ENCODE measurements around the gene CCL21. TPM values are rescaled to one million over a fixed set of nuclear protein-coding genes. Genes with fewer than 3 reads are reported as not detected.

CCL21 gene
- total and polyA plus RNA-seq, 12 donors, result 1.3 to 44.5 (median 17.9) TPM

- no peak for ATAC-seq
- 75 to 84% methylated on average over 2 of the region's 2 CpGs for WGBS, 2 donors
These were observed 16.4 kb downstream of the CCL21 start for GRCh38 chr9:34693560-34693959.

GRCh38 chr9:34691936-34692315 is 18.0 kb downstream of the CCL21 start:
- no peak for TF ChIP-seq CTCF (IDR thresholded peaks at IDR 0.05)
- H3K4me3 ChIP-seq, result no peak overlapping the region
- 83 to 92% methylated on average over 5 of the region's 5 CpGs for WGBS, 2 donors
- no peak for ATAC-seq
- H3K36me3 ChIP-seq, result no peaks in the 10 kb centered on the region
- no peaks in the 10 kb centered on the region for H3K27me3 ChIP-seq
- H3K9me3 ChIP-seq, result no peaks in the 10 kb centered on the region
- DNase-seq, result no peak
- intact Hi-C loops (cut with DNase I), result no loop called here
- H3K4me1 ChIP-seq, result peaks cover 0 to 28% (median 0%) of the 10 kb centered on the region in 9 donors
- no peak overlapping the region for H3K27ac ChIP-seq

More at GRCh38 chr9:34693560-34693959, 16.4 kb downstream of the CCL21 start:
- Histone ChIP-seq H3K36me3 (no peaks in the 10 kb centered on the region), H3K9me3 (no peaks in the 10 kb centered on the region), H3K4me1 (peaks cover 0 to 16% (median 0%) of the 10 kb centered on the region in 9 donors), H3K4me3 (no peak overlapping the region), H3K27ac (no peak overlapping the region), H3K27me3 (no peaks in the 10 kb centered on the region)
- intact Hi-C loops (cut with DNase I), result no loop called here
- TF ChIP-seq CTCF (IDR thresholded peaks at IDR 0.05), result no peak
- DNase-seq, result no peak

GRCh38 chr9:34690983-34691935 is 18.7 kb downstream of the CCL21 start, which contains the start of gene CCL19:
CCL19 (minus strand) TSS chr9:34691276; CDS start chr9:34691139, 137 bp downstream.
- DNase-seq, result no peak
- Histone ChIP-seq H3K4me3 (no peak within 1 kb of the TSS), H3K9me3 (no peaks in the 10 kb centered on the region), H3K36me3 (no peaks in the 10 kb centered on the region), H3K4me1 (peaks cover 0 to 34% (median 0%) of the 10 kb centered on the region in 9 donors), H3K27ac (no peak within 1 kb of the TSS), H3K27me3 (no peaks in the 10 kb centered on the region)
- intact Hi-C loops (cut with DNase I), result no loop called here
- TF ChIP-seq CTCF (IDR thresholded peaks at IDR 0.05), result no peak
- WGBS, 2 donors, result 71% methylated on average over 6 of the region's 6 CpGs
- peak in 1 of 8 donors; percentile 25 for ATAC-seq

GRCh38 chr9:34689512-34689911 is 20.4 kb downstream of the CCL21 start:
- H3K36me3 ChIP-seq, result no peaks in the 10 kb centered on the region
- H3K4me3 ChIP-seq, result no peak overlapping the region
- no peak overlapping the region for H3K27ac ChIP-seq
- WGBS, 2 donors, result 91 to 93% methylated on average over 8 of the region's 8 CpGs
- peaks cover 0 to 43% (median 0%) of the 10 kb centered on the region in 9 donors for H3K4me1 ChIP-seq
- H3K27me3 ChIP-seq, result no peaks in the 10 kb centered on the region
- no peak for DNase-seq
- intact Hi-C loops (cut with DNase I), result no loop called here
- no peak for TF ChIP-seq CTCF (IDR thresholded peaks at IDR 0.05)
- ATAC-seq, result no peak
- H3K9me3 ChIP-seq, result no peaks in the 10 kb centered on the region
